ENCODE measurements around the gene C1QL3.

DNA sequence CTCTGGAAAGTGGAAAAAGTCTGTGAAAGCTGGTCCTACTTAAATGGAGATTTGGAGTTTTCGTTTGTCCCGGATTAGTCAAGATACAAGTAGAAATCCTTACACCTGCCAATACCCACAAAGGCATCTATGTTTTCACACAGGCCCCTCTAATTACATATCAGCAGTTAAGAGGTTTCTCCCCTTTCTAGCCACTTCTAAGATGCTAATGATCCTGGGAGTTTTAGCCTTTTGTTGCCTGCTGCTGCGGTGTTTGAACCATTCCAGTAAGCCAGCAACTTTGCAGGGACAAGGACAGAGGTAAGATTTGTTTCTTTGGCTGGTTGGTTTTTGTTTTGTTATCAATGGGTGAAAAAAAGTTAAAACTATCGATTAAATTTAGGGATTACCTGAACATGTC lies 5.8 kb upstream of the C1QL3 start:
- TF ChIP-seq JUNB (IDR thresholded peaks at IDR 0.05; ENCODE audit: unreplicated experiment) = no peak
- TF ChIP-seq, protein P1, sequence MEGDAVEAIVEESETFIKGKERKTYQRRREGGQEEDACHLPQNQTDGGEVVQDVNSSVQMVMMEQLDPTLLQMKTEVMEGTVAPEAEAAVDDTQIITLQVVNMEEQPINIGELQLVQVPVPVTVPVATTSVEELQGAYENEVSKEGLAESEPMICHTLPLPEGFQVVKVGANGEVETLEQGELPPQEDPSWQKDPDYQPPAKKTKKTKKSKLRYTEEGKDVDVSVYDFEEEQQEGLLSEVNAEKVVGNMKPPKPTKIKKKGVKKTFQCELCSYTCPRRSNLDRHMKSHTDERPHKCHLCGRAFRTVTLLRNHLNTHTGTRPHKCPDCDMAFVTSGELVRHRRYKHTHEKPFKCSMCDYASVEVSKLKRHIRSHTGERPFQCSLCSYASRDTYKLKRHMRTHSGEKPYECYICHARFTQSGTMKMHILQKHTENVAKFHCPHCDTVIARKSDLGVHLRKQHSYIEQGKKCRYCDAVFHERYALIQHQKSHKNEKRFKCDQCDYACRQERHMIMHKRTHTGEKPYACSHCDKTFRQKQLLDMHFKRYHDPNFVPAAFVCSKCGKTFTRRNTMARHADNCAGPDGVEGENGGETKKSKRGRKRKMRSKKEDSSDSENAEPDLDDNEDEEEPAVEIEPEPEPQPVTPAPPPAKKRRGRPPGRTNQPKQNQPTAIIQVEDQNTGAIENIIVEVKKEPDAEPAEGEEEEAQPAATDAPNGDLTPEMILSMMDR (conservative IDR thresholded peaks at IDR 0.05; ENCODE audit: low read depth in 2 of 2) = no peak
- TF ChIP-seq POLR2AphosphoS5 (IDR thresholded peaks at IDR 0.05; ENCODE audit: low read depth) = no peak
- TF ChIP-seq EZH2phosphoT487 (IDR thresholded peaks at IDR 0.05; ENCODE audit: unreplicated experiment) = no peak
- no peak for TF ChIP-seq EZH2 (IDR thresholded peaks at IDR 0.05; ENCODE audit: low read depth, unreplicated experiment)
- TF ChIP-seq ZNF331 (CRISPR knock-in tag; IDR thresholded peaks at IDR 0.05; ENCODE audit: low read depth) = no peak
- TF ChIP-seq, protein P2, sequence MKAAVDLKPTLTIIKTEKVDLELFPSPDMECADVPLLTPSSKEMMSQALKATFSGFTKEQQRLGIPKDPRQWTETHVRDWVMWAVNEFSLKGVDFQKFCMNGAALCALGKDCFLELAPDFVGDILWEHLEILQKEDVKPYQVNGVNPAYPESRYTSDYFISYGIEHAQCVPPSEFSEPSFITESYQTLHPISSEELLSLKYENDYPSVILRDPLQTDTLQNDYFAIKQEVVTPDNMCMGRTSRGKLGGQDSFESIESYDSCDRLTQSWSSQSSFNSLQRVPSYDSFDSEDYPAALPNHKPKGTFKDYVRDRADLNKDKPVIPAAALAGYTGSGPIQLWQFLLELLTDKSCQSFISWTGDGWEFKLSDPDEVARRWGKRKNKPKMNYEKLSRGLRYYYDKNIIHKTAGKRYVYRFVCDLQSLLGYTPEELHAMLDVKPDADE (IDR thresholded peaks at IDR 0.05) = no peak
- TF ChIP-seq, protein P3, sequence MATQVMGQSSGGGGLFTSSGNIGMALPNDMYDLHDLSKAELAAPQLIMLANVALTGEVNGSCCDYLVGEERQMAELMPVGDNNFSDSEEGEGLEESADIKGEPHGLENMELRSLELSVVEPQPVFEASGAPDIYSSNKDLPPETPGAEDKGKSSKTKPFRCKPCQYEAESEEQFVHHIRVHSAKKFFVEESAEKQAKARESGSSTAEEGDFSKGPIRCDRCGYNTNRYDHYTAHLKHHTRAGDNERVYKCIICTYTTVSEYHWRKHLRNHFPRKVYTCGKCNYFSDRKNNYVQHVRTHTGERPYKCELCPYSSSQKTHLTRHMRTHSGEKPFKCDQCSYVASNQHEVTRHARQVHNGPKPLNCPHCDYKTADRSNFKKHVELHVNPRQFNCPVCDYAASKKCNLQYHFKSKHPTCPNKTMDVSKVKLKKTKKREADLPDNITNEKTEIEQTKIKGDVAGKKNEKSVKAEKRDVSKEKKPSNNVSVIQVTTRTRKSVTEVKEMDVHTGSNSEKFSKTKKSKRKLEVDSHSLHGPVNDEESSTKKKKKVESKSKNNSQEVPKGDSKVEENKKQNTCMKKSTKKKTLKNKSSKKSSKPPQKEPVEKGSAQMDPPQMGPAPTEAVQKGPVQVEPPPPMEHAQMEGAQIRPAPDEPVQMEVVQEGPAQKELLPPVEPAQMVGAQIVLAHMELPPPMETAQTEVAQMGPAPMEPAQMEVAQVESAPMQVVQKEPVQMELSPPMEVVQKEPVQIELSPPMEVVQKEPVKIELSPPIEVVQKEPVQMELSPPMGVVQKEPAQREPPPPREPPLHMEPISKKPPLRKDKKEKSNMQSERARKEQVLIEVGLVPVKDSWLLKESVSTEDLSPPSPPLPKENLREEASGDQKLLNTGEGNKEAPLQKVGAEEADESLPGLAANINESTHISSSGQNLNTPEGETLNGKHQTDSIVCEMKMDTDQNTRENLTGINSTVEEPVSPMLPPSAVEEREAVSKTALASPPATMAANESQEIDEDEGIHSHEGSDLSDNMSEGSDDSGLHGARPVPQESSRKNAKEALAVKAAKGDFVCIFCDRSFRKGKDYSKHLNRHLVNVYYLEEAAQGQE (IDR thresholded peaks at IDR 0.05; ENCODE audit: unreplicated experiment) = no peak
- no peak for TF ChIP-seq NANOG (IDR thresholded peaks at IDR 0.05; ENCODE audit: borderline replicate concordance)
